Fibroblast of peridontal ligament (primary cell): ENCODE data around the gene CDNF.
"Not testable (repeated sequence)": the region's sequence is repeated elsewhere in the genome, so short reads cannot be mapped to it uniquely, and the experiment has no call there.

Source experiments
- DNase-seq: peaks from one replicate; pipeline ENCODE4 v3.0.0-alpha.2; 2010; ENCODE audit errors: extremely low read depth

Gene CDNF

GRCh38 chr10:14839305-14839695 lies 1.5 kb upstream of the CDNF start:
- DNase-seq: peak; percentile 28

- no peak for DNase-seq
Observed at GRCh38 chr10:14838582-14839304, 906 bp upstream of the CDNF start.

- DNase-seq: peak; percentile 56
Observed at GRCh38 chr10:14837003-14837756, 657 bp downstream of the CDNF start.

- no peak for DNase-seq
Observed at GRCh38 chr10:14836208-14836607, 1.6 kb downstream of the CDNF start.

GRCh38 chr10:14833106-14833505 lies 4.7 kb downstream of the CDNF start:
- DNase-seq: no peak

GRCh38 chr10:14826076-14826829 lies 11.6 kb downstream of the CDNF start:
- no peak for DNase-seq

- DNase-seq: no peak
Observed at GRCh38 chr10:14823966-14824365, 13.9 kb downstream of the CDNF start.

- peak; percentile 80 for DNase-seq
Observed at GRCh38 chr10:14822879-14823755, 14.7 kb downstream of the CDNF start.

- DNase-seq: no peak
Observed at GRCh38 chr10:14821635-14822375, 16.0 kb downstream of the CDNF start.

GRCh38 chr10:14820775-14821154 lies 17.1 kb downstream of the CDNF start:
- no peak for DNase-seq

- peak; percentile 96 for DNase-seq
Observed at GRCh38 chr10:14820010-14820774, 17.6 kb downstream of the CDNF start.

- not testable (repeated sequence) for DNase-seq
Observed at GRCh38 chr10:14816717-14817116, 21.1 kb downstream of the CDNF start.

GRCh38 chr10:14815681-14816080 lies 22.2 kb downstream of the CDNF start:
- DNase-seq: peak; percentile 40

GRCh38 chr10:14812271-14812670 lies 25.6 kb downstream of the CDNF start:
- no peak for DNase-seq

- DNase-seq: no peak
Observed at GRCh38 chr10:14810969-14811953, 26.6 kb downstream of the CDNF start.

- no peak for DNase-seq
Observed at GRCh38 chr10:14806318-14806717, 31.5 kb downstream of the CDNF start.

- DNase-seq: no peak
Observed at GRCh38 chr10:14803827-14804226, 34.0 kb downstream of the CDNF start.

- no peak for DNase-seq
Observed at GRCh38 chr10:14801723-14802122, 36.1 kb downstream of the CDNF start.

- no peak for DNase-seq
Observed at GRCh38 chr10:14800397-14800796, 37.4 kb downstream of the CDNF start.
